HCT116 (cell line): ENCODE data around the gene SEC14L1. TPM values are rescaled to one million over a fixed set of nuclear protein-coding genes. Genes with fewer than 3 reads are reported as not detected.

Experiments
- ATAC-seq: fragments of 200-7000 bp; cut with Tn5 transposase; 2 replicates; pipeline ENCODE4 v1.9.1; 2020; ENCODE audit warnings: mild to moderate bottlenecking, moderate library complexity
- BruUV-seq: library from RNA; stranded (reverse); fragments of 400-500 nt; replicated peaks from 2 replicates; lab custom pipeline; 2021; lab: Mats Ljungman, UMichigan
- CTCF ChIA-PET: fragments of 300-600 bp; sonication (Branson Sonifier 250); formaldehyde crosslinking; loops from one replicate; lab custom pipeline; 2021; ENCODE audit warnings: antibody characterized with exemption; lab: Charles Lee
- POLR2A ChIA-PET: fragments of 300-600, 350-600 bp; sonication (Branson Sonifier 250); formaldehyde crosslinking; loops from one replicate; lab custom pipeline; 2021; ENCODE audit warnings: antibody characterized with exemption; lab: Charles Lee
- RAD21 ChIA-PET, 2 experiments: fragments of 300-600 bp; sonication (Branson Sonifier 250); formaldehyde crosslinking; loops; one replicate each; lab custom pipeline; 2023; ENCODE audit warnings: low total read pairs in 2 of 2; ENCODE audit not compliant: uncharacterized antibody in 2 of 2, unreplicated experiment in 2 of 2, low non-redundant PET in 1 of 2; lab: Charles Lee
- DNase-seq: peaks from one replicate; pipeline ENCODE4 v3.0.0-alpha.2; 2010; ENCODE audit warnings: low read depth, low spot score
- H2AFZ ChIP-seq: fragments of 200-600 bp; shearing (Covaris generic), sonication (generic); 2 replicates; pipeline ENCODE4 v1.6.1; 2017; ENCODE audit warnings: low read depth, mixed run types, mixed read lengths, antibody characterized with exemption, low read length; ENCODE audit not compliant: poor library complexity, severe bottlenecking
- H3K27ac ChIP-seq: 2 replicates; pipeline ENCODE4 v1.5.1; 2012; ENCODE audit warnings: low read depth, low read length
- H3K27me3 ChIP-seq: fragments of 200-600 bp; sonication (generic); 2 replicates; pipeline ENCODE4 v1.6.1; 2016; ENCODE audit warnings: mixed run types, low read length, mixed read lengths; ENCODE audit not compliant: insufficient read depth
- H3K36me3 ChIP-seq, 2 experiments: fragments of 200-500 bp in 1 of 2; fragments of 200-600 bp in 1 of 2; sonication (Bioruptor generic) in 1 of 2; sonication (generic) in 1 of 2; 2 replicates each; pipeline versions ENCODE4 v1.5.1 to v1.6.1; 2014 to 2016; ENCODE audit warnings: low read length in 2 of 2, inconsistent platforms in 1 of 2, mixed read lengths in 1 of 2, mixed run types in 1 of 2; ENCODE audit not compliant: insufficient read depth in 2 of 2, control insufficient read depth in 1 of 2
- H3K4me1 ChIP-seq, 2 experiments: fragments of 200-600 bp in 1 of 2; sonication (generic) in 1 of 2; 2 replicates each; pipeline versions ENCODE4 v1.5.1 to v1.6.1; 2012 to 2017; ENCODE audit warnings: low read length in 2 of 2, inconsistent platforms in 1 of 2, mild to moderate bottlenecking in 1 of 2, mixed read lengths in 1 of 2, mixed run types in 1 of 2, moderate library complexity in 1 of 2; ENCODE audit not compliant: insufficient read depth in 2 of 2, control insufficient read depth in 1 of 2
- H3K4me2 ChIP-seq: fragments of 200-600 bp; sonication (generic); 2 replicates; pipeline ENCODE4 v1.6.1; 2017; ENCODE audit warnings: mixed run types, low read length, mixed read lengths
- H3K4me3 ChIP-seq, 2 experiments: fragments of 200-600 bp in 1 of 2; sonication (generic) in 1 of 2; replicated peaks in 1 of 2; 2 replicates each; pipeline ENCODE4 v1.5.1; 2011 to 2016; ENCODE audit warnings: low read length in 2 of 2, control low read depth in 1 of 2, low read depth in 1 of 2, mild to moderate bottlenecking in 1 of 2, mixed read lengths in 1 of 2, mixed run types in 1 of 2
- H3K79me2 ChIP-seq: fragments of 200-600 bp; sonication (generic); 2 replicates; pipeline ENCODE4 v1.6.1; 2017; ENCODE audit warnings: mild to moderate bottlenecking, mixed run types, low read length, moderate library complexity, mixed read lengths; ENCODE audit not compliant: insufficient read depth
- H3K9ac ChIP-seq: fragments of 200-600 bp; sonication (generic); 2 replicates; pipeline ENCODE4 v1.6.1; 2016; ENCODE audit warnings: low read length, mixed read lengths
- H3K9me2 ChIP-seq: fragments of 200-600 bp; sonication (generic), shearing (Covaris generic); 2 replicates; pipeline ENCODE4 v1.6.1; 2017; ENCODE audit warnings: mixed run types, mild to moderate bottlenecking, moderate library complexity; ENCODE audit not compliant: insufficient read depth
- H3K9me3 ChIP-seq, 2 experiments: fragments of 200-500 bp in 1 of 2; fragments of 200-600 bp in 1 of 2; sonication (Bioruptor generic) in 1 of 2; sonication (generic) in 1 of 2; 2 replicates each; pipeline ENCODE4 v1.6.1; 2014 to 2017; ENCODE audit warnings: low read length in 2 of 2, mixed read lengths in 2 of 2, inconsistent platforms in 1 of 2, low read depth in 1 of 2, mild to moderate bottlenecking in 1 of 2, mixed run types in 1 of 2, moderate library complexity in 1 of 2; ENCODE audit not compliant: control insufficient read depth in 1 of 2, insufficient read depth in 1 of 2
- H4K20me1 ChIP-seq: fragments of 200-600 bp; sonication (generic), shearing (Covaris generic); 2 replicates; pipeline ENCODE4 v1.6.1; 2017; ENCODE audit warnings: mixed run types, mild to moderate bottlenecking, moderate library complexity; ENCODE audit not compliant: insufficient read depth
- CEBPB ChIP-seq: IDR thresholded peaks from 2 replicates; pipeline ENCODE4 v1.6.1; 2012; ENCODE audit warnings: low read depth
- ELF1 ChIP-seq: IDR thresholded peaks from 2 replicates; pipeline ENCODE4 v1.6.1; 2012; ENCODE audit warnings: low read depth, borderline replicate concordance
- FOSL1 ChIP-seq: IDR thresholded peaks from 2 replicates; pipeline ENCODE4 v1.6.1; 2012; ENCODE audit warnings: low read depth
- POLR2A ChIP-seq: IDR thresholded peaks from 2 replicates; pipeline ENCODE4 v1.7.0; 2011; ENCODE audit warnings: borderline replicate concordance; ENCODE audit not compliant: insufficient read depth, insufficient read length; ENCODE audit errors: extremely low read depth
- POLR2AphosphoS5 ChIP-seq: IDR thresholded peaks from 2 replicates; pipeline ENCODE4 v1.6.1; 2011; ENCODE audit warnings: mild to moderate bottlenecking, low read depth, low read length, moderate library complexity
- SIN3A ChIP-seq: IDR thresholded peaks from 2 replicates; pipeline ENCODE4 v1.6.1; 2012; ENCODE audit warnings: low read depth
- SP1 ChIP-seq: IDR thresholded peaks from 2 replicates; pipeline ENCODE4 v1.6.1; 2012; ENCODE audit warnings: low read depth
- TCF7L2 ChIP-seq: IDR thresholded peaks from 2 replicates; pipeline ENCODE4 v1.7.0; 2011; ENCODE audit warnings: borderline replicate concordance, inconsistent platforms; ENCODE audit not compliant: insufficient read depth, insufficient read length; ENCODE audit errors: extremely low read depth
- intact Hi-C: fragments of 100-400 bp; cut with micrococcal nuclease; formaldehyde crosslinking; loops from 2 replicates; pipeline ENCODE4 v1.10.0; 2022
- total RNA-seq: library from RNA; stranded (reverse); gene quantifications from one replicate; pipeline ENCODE4 v1.2.1, GENCODE V29; 2021; ENCODE audit not compliant: unreplicated experiment
- TF ChIP-seq, protein P1 (sequence below), 3 experiments: fragments of 200-600 bp in 1 of 3; sonication (generic) in 1 of 3; IDR thresholded peaks in 2 of 3; conservative IDR thresholded peaks in 1 of 3; 2 replicates each; pipeline ENCODE4 v1.5.1; 2012 to 2017; ENCODE audit warnings: low read depth in 2 of 3, low read length in 2 of 3, antibody characterized with exemption in 1 of 3, borderline replicate concordance in 1 of 3, control low read depth in 1 of 3, mild to moderate bottlenecking in 1 of 3, mixed read lengths in 1 of 3, mixed run types in 1 of 3, moderate library complexity in 1 of 3; ENCODE audit not compliant: insufficient read depth in 1 of 3
- TF ChIP-seq, protein P2 (sequence below): IDR thresholded peaks from 2 replicates; pipeline ENCODE4 v1.6.1; 2012

SEC14L1 gene
- total RNA-seq, 1 experiment from 2014 or later: 59.7 TPM

DNA sequence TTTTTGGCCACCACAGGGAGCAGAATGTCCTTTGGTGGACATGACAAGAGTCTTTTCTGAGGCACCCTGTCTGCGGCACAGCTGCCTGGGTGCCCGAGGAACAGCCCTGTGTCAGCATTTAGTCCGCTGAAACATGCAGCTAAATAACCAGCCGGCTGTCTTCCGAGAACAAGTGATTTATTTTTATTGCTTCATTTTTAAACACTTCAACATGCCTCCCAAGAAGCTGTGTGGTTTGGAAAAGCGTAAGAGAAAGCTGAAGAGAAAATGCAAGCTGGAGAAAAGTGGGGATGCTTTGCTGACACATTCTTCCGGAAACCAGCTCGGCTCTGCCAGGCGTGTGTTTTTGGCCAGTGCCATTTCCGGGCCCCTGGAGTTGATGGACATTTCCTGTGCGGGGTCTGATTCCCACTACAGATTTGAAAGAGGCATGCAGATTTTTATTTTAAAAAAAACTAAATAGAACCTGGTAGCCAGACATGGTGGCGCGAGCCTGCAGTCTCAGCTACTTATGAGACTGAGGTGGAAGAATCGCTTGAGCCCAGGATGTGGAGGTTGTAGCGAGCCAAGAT is 94.7 kb downstream of the SEC14L1 start:
- no peak overlapping the region for H3K4me2 ChIP-seq
- RAD21 ChIA-PET: no interaction called here
- no peak overlapping the region for H3K27ac ChIP-seq
- H3K9me3 ChIP-seq: peaks cover 0 to 4% of the 10 kb centered on the region in 2 experiments; a peak in 1 of 4 replicates
- TF ChIP-seq CEBPB (no peak), ELF1 (no peak), SIN3A (no peak), TCF7L2 (no peak), SP1 (no peak), POLR2AphosphoS5 (no peak), FOSL1 (no peak), POLR2A (no peak)
- TF ChIP-seq, protein P1, sequence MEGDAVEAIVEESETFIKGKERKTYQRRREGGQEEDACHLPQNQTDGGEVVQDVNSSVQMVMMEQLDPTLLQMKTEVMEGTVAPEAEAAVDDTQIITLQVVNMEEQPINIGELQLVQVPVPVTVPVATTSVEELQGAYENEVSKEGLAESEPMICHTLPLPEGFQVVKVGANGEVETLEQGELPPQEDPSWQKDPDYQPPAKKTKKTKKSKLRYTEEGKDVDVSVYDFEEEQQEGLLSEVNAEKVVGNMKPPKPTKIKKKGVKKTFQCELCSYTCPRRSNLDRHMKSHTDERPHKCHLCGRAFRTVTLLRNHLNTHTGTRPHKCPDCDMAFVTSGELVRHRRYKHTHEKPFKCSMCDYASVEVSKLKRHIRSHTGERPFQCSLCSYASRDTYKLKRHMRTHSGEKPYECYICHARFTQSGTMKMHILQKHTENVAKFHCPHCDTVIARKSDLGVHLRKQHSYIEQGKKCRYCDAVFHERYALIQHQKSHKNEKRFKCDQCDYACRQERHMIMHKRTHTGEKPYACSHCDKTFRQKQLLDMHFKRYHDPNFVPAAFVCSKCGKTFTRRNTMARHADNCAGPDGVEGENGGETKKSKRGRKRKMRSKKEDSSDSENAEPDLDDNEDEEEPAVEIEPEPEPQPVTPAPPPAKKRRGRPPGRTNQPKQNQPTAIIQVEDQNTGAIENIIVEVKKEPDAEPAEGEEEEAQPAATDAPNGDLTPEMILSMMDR (IDR thresholded peaks at IDR 0.05 in 2 of 3, conservative IDR thresholded peaks at IDR 0.05 in 1 of 3; ENCODE audit: borderline replicate concordance in 1 of 3, insufficient read depth in 1 of 3, low read depth in 2 of 3, low read length in 2 of 3): no peak
- TF ChIP-seq, protein P2, sequence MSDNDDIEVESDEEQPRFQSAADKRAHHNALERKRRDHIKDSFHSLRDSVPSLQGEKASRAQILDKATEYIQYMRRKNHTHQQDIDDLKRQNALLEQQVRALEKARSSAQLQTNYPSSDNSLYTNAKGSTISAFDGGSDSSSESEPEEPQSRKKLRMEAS: no peak
- H4K20me1 ChIP-seq: no peaks in the 10 kb centered on the region
- no peaks in the 10 kb centered on the region for H3K79me2 ChIP-seq
- H3K27me3 ChIP-seq: no peaks in the 10 kb centered on the region
- no peak overlapping the region for H3K9ac ChIP-seq
- CTCF ChIA-PET: interaction anchor here (1.4 kb wide), 1 partner anchor 13 kb away, joined by 3 read pairs; no protein-coding TSS in a partner anchor
- no peak overlapping the region for H3K4me3 ChIP-seq
- peaks cover 0 to 9% of the 10 kb centered on the region in 2 experiments; a peak in 2 of 4 replicates for H3K4me1 ChIP-seq
- no peak for ATAC-seq
- H2AFZ ChIP-seq: no peak overlapping the region
- no peaks in the 10 kb centered on the region for H3K36me3 ChIP-seq
- BruUV-seq: no TSS peak
- POLR2A ChIA-PET: interaction anchor here (1.8 kb wide), 1 partner anchor 20 kb away, joined by 4 read pairs; no protein-coding TSS in a partner anchor
- H3K9me2 ChIP-seq: no peaks in the 10 kb centered on the region
- DNase-seq: no peak
- intact Hi-C loops: no loop called here
